ENCODE data around the gene PLSCR2. TPM values are rescaled to one million over a fixed set of nuclear protein-coding genes. Genes with fewer than 3 reads are reported as not detected.
"Not testable (repeated sequence)": the region's sequence is repeated elsewhere in the genome, so short reads cannot be mapped to it uniquely, and the experiment has no call there.

The PLSCR2 gene
- total RNA-seq, 2 donors from 2014 or later, result not detected

- no peak for DNase-seq
These were observed 24.4 kb upstream of the PLSCR2 start for GRCh38 chr3:146493761-146494160.

GRCh38 chr3:146493221-146493620, 23.9 kb upstream of the PLSCR2 start:
- ATAC-seq (no peak), DNase-seq (no peak)
- intact Hi-C loops (cut with DNase I), result no loop called here

More at GRCh38 chr3:146493761-146494160, 24.4 kb upstream of the PLSCR2 start:
- intact Hi-C loops (cut with DNase I), result no loop called here
- no peak for ATAC-seq

GRCh38 chr3:146491303-146491702, 21.9 kb upstream of the PLSCR2 start:
- intact Hi-C loops (cut with DNase I), result no loop called here
- no peak for ATAC-seq
- DNase-seq, result no peak

GRCh38 chr3:146485297-146485696, 15.9 kb upstream of the PLSCR2 start:
- no peak for DNase-seq
- intact Hi-C loops (cut with DNase I), result no loop called here

GRCh38 chr3:146476094-146476740, 6.9 kb upstream of the PLSCR2 start:
- DNase-seq, result no peak
- no peak for ATAC-seq
- intact Hi-C loops (cut with DNase I), result no loop called here

More at GRCh38 chr3:146485297-146485696, 15.9 kb upstream of the PLSCR2 start:
- no peak for ATAC-seq

- intact Hi-C loops (cut with DNase I); DNase-seq: not testable (repeated sequence)
These were observed 5.6 kb upstream of the PLSCR2 start for GRCh38 chr3:146474976-146475375.

GRCh38 chr3:146473726-146474125, 4.4 kb upstream of the PLSCR2 start:
- intact Hi-C loops (cut with DNase I), result no loop called here
- no peak for ATAC-seq

More at GRCh38 chr3:146474976-146475375, 5.6 kb upstream of the PLSCR2 start:
- not testable (repeated sequence) for ATAC-seq

GRCh38 chr3:146472611-146473010, 3.2 kb upstream of the PLSCR2 start:
- intact Hi-C loops (cut with DNase I), result no loop called here
- ATAC-seq (no peak), DNase-seq (no peak)

More at GRCh38 chr3:146473726-146474125, 4.4 kb upstream of the PLSCR2 start:
- DNase-seq, result no peak

- intact Hi-C loops (cut with DNase I), result no loop called here
- ATAC-seq, result no peak
- no peak for DNase-seq
These were observed 1.7 kb upstream of the PLSCR2 start for GRCh38 chr3:146471012-146471411.

- ATAC-seq (no peak), DNase-seq (no peak)
- intact Hi-C loops (cut with DNase I), result no loop called here
These were observed 1.1 kb upstream of the PLSCR2 start for GRCh38 chr3:146470425-146470990.

GRCh38 chr3:146468671-146469149, 651 bp downstream of the PLSCR2 start:
- intact Hi-C loops (cut with DNase I), result no loop called here
- ATAC-seq (peak in 1 of 2 donors; percentile 27), DNase-seq (no peak)

- ATAC-seq, result peak in 1 of 2 donors; percentile 40
- peak; percentile 23 for DNase-seq
- intact Hi-C loops (cut with DNase I), result no loop called here
These were observed 1.1 kb downstream of the PLSCR2 start for GRCh38 chr3:146468234-146468633.

- intact Hi-C loops (cut with DNase I), result no loop called here
- ATAC-seq (no peak), DNase-seq (no peak)
These were observed 2.8 kb downstream of the PLSCR2 start for GRCh38 chr3:146466604-146467003.

- DNase-seq (no peak), ATAC-seq (no peak)
- intact Hi-C loops (cut with DNase I), result no loop called here
These were observed 3.5 kb downstream of the PLSCR2 start for GRCh38 chr3:146465693-146466465.

GRCh38 chr3:146464783-146465182, 4.6 kb downstream of the PLSCR2 start:
- DNase-seq (no peak), ATAC-seq (no peak)
- intact Hi-C loops (cut with DNase I), result no loop called here

GRCh38 chr3:146464005-146464595, 5.3 kb downstream of the PLSCR2 start:
- ATAC-seq (no peak), DNase-seq (no peak)
- intact Hi-C loops (cut with DNase I), result no loop called here

GRCh38 chr3:146454796-146455195, 14.6 kb downstream of the PLSCR2 start:
- intact Hi-C loops (cut with DNase I), result no loop called here
- no peak for ATAC-seq
- no peak for DNase-seq

GRCh38 chr3:146449613-146450012, 19.7 kb downstream of the PLSCR2 start:
- ATAC-seq (no peak), DNase-seq (no peak)
- intact Hi-C loops (cut with DNase I), result no loop called here

- intact Hi-C loops (cut with DNase I), result no loop called here
- no peak for DNase-seq
- no peak for ATAC-seq
These were observed 20.3 kb downstream of the PLSCR2 start for GRCh38 chr3:146449076-146449475.

GRCh38 chr3:146446026-146446425, 23.3 kb downstream of the PLSCR2 start:
- ATAC-seq, result no peak
- intact Hi-C loops (cut with DNase I), result no loop called here
- no peak for DNase-seq

All from left cardiac atrium (tissue), 4 donors.